Transverse colon (tissue), 4 donors: ENCODE data around the gene POU2F1.

Source experiments
- CTCF ChIP-seq, 5 experiments: fragments of 200-600 bp in 3 of 5; fragments of 450-650 bp in 2 of 5; sonication (generic) in 3 of 5; IDR thresholded peaks; 1 replicate in 2 of 5; 2 replicates in 3 of 5; pipeline ENCODE4 v1.5.1; 2016 to 2017; ENCODE audit warnings: antibody characterized with exemption in 5 of 5, inconsistent platforms in 3 of 5, mild to moderate bottlenecking in 2 of 5, moderate library complexity in 1 of 5
- EP300 ChIP-seq: sonication (generic); formaldehyde crosslinking; IDR thresholded peaks from one replicate; pipeline ENCODE4 v1.6.1; 2017; ENCODE audit warnings: antibody characterized with exemption, low read depth
- POLR2A ChIP-seq: fragments of 450-650 bp; IDR thresholded peaks from one replicate; pipeline ENCODE4 v1.6.1; 2016; ENCODE audit warnings: antibody characterized with exemption, mild to moderate bottlenecking, moderate library complexity
- POLR2AphosphoS5 ChIP-seq, 3 donors: sonication (generic); formaldehyde crosslinking; IDR thresholded peaks; one replicate each; pipeline ENCODE4 v1.6.1; 2016; ENCODE audit warnings: antibody characterized with exemption in 3 of 3

GRCh38 chr1:167298325-167298724 lies 77.6 kb downstream of the POU2F1 start:
- TF ChIP-seq CTCF (IDR thresholded peaks at IDR 0.05) (no peak), POLR2A (no peak), POLR2AphosphoS5 (IDR thresholded peaks at IDR 0.05) (no peak), EP300 (no peak)
